GM13976 (cell line): ENCODE data around the gene VAPB.
A peak's percentile ranks its signal among the peaks of the same experiment; 100 is the strongest.

Source experiments
- DNase-seq: peaks from one replicate; pipeline ENCODE4 v3.0.0; 2012; ENCODE audit warnings: low spot score
- CTCF ChIP-seq: IDR thresholded peaks from 2 replicates; pipeline ENCODE4 v1.5.1; 2012; ENCODE audit warnings: borderline replicate concordance, mild to moderate bottlenecking; ENCODE audit not compliant: insufficient read depth; ENCODE audit errors: extremely low read depth, missing control alignments, control extremely low read depth
- in situ Hi-C: fragments of 300-500 bp; cut with MboI; formaldehyde crosslinking; loops from one replicate; pipeline ENCODE4 v1.12.0; 2022; ENCODE audit warnings: low sequenced_read_pairs, mixed read lengths, inconsistent platforms; ENCODE audit not compliant: unreplicated experiment

The VAPB gene

DNA sequence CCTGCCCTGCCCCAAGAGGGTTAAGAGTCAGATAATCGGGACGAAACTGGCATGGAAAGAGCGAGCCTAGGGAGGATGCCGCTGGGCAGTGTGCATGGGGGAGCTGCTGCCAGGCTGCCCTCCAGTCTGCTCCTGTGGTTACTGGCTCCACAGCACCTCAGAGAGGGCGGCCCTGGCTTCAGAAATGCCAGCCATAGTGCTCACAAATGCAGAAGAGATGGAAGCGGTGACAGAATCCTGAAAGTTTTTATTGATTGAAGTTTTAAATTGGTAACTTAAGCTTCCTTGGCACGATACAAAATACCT is 57.9 kb downstream of the VAPB start:
- no peak for DNase-seq
- TF ChIP-seq CTCF, result no peak
- in situ Hi-C loops, result no loop called here

GRCh38 chr20:58447511-58448391 is 58.7 kb downstream of the VAPB start:
- in situ Hi-C loops, result no loop called here

DNA sequence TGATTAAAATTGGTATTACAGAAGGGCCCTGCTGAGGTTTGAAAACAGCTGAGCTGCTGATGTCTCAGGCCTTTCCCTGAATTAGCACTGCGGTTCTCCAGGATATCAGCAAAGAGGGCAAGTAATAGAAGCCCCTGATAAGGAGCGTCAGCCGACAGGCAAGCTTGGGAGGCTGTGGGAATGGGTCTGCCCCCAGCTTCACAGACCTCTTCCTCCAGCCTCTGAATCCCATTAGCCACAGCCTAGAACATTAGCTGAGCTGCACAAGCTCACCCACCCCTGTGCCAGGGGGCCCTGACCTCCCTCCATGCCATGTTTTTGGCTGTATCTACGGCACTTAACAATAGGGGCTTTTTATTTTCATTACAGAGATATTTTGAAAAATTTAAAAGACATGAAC is 59.9 kb downstream of the VAPB start:
- in situ Hi-C loops, result no loop called here
- DNase-seq, result no peak
- no peak for TF ChIP-seq CTCF

More at GRCh38 chr20:58447511-58448391, 58.7 kb downstream of the VAPB start:
- peak; percentile 68 for DNase-seq
- peak; percentile 67 for TF ChIP-seq CTCF

DNA sequence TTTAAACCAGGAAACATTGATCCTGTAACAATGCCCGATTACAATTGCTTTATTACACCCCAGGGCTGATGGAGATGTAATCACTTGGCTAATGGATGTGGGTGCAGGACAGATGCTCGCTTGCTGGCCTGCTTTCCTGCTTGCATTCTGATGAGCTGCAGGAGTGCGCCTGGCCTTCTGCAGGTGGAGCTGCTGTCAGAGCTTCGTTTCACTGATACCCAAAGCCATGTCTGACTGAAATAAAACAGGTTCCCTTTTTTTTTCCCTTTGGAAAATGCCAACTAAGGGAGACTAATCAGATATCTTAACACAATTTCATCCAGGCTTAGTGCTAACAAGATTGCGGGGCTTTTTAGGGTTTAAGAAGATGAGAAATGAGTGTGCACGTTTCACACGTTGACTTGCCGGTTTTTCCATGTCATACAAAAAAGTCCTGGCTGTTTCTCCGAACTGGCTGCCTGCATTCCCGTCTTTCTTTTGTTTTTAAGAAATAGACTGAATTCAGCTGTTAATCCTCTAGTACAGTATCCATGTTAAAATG is 60.7 kb downstream of the VAPB start:
- DNase-seq, result no peak
- in situ Hi-C loops, result loop anchor here (10.0 kb wide), 1 partner anchor 205 kb away; no protein-coding TSS in a partner anchor
- TF ChIP-seq CTCF, result no peak

DNA sequence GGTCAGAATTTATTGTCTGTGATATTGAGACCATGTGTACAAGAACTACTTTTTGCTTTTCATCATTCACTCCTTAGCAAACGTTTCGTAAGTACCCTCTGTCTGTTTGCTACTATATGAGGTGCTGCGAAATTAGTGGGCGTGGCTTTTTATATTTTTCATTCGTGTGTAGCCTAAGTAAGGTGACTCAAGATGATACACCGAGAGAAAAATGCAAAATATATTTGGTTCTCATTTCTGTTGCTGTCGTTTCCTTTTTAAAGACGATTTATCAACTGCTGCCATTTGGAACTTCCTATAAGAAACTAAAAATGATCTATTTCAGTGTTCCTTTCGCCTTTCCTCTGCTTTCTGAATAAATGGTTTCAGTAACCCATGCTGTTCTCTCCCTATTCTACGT is 61.2 kb downstream of the VAPB start:
- in situ Hi-C loops, result loop anchor here (10.0 kb wide), 1 partner anchor 205 kb away; no protein-coding TSS in a partner anchor
- TF ChIP-seq CTCF, result no peak
- DNase-seq, result peak; percentile 48

GRCh38 chr20:58452667-58453255 is 63.7 kb downstream of the VAPB start:
- no peak for DNase-seq
- in situ Hi-C loops, result loop anchor here (10.0 kb wide), 1 partner anchor 208 kb away; no protein-coding TSS in a partner anchor
- no peak for TF ChIP-seq CTCF
